NCI-H2196 (cell line): ENCODE measurements around the gene ZNF335.

Experiments
- DNase-seq: peaks from one replicate; lab custom pipeline; 2025; ENCODE audit not compliant: unreplicated experiment; lab: John Stamatoyannopoulos, UW

ZNF335 gene

GRCh38 chr20:45953672-45954071 is 18.3 kb downstream of the ZNF335 start:
- DNase-seq: no peak

- DNase-seq: no peak
Measured at GRCh38 chr20:45952861-45953260, 19.1 kb downstream of the ZNF335 start.

DNA sequence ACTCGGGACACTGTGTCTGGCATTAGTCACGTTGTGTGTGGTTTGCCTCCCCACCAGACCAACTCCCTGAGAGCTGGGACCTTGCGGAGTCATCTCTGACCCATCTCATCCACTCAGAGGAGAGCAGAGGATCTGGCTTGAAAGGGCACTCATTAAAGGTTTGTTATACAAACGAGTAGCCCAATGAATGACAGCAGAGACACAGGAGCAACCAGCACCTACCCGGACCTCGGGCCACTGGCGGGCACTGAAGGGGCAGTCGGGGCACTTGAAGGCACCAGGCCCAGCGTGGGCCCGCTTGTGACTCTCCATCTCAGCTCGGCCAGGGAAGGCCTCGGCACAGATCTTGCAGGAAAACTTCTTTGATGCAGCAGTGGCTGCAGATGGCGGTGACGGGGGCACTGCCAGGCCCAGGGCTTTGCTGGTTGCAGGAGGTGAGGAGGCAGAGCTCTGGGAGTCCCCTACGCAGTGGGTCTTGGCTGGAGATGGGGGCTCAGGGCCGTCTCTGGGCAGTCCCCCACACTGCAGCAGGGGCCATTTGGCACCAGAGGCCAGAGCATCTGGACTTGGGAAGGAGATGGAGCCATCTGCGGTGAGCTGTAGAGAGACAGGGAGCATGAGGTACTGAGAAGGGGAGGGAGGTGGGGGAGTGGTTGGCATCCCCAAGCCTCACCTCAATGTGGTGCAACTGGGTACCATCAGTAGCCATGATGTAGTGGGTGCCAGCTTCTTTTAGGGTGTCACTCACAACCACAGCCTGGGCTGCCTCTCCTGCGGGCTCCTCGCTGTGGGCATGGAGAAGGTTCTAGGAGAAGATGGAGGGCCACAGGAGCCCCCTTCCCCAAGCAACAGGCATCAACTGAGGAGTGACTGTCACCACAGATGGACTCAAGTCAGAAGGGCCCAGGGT is 19.8 kb downstream of the ZNF335 start:
- no peak for DNase-seq

DNA sequence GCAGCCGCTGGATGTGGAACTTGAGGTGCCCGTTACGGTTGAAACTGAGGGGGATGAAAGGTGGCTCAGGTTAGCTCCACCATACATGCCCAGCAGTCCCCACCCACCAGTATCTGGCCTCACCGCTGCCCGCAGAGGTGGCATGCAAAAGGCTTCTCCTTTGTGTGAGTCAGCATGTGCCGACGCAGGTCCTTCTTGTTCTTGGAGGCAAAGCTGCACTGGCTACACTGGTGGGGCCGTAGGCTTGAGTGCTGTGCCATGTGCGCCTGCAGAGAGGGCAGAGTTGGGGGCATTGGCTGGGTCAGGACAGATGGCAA is 21.7 kb downstream of the ZNF335 start:
- DNase-seq: no peak

DNA sequence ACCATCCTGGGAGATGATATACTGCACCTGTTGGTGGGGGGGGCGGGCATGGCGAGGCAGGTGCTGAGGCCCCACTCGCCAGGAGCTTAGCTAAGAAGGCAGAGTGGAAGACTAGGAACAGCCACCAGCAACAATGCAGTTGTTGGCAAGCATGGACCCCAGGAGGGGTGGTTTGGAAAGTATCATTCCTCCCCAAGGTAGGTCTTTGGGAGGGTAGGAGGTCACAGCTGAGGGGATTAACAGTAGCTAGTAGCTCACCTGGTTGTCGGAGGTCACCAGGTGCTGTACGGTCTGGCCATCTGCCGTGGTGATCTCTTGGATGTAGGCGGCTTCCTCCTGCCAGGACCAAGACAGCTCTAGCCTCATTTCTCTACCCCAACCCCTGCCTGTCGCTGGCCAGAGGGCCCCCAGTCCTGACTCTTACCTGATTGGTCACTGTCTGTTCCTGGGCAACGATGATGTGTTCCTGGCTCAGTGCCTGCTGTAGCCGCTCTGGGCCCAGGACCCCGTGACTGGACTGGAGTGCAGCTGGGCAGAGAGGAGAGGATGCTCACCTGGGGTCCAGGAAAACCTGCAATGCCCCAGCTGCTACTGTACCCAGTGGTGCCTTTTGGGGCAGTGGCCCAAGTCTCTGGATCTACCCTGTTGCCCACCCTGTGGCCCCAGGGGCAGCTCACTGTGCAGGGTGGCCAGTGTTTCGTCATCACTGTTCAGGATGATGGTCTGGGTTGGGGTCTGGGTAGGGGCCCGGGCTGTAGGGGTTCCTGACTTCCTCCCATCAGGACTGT is 22.3 kb downstream of the ZNF335 start:
- DNase-seq: no peak

DNA sequence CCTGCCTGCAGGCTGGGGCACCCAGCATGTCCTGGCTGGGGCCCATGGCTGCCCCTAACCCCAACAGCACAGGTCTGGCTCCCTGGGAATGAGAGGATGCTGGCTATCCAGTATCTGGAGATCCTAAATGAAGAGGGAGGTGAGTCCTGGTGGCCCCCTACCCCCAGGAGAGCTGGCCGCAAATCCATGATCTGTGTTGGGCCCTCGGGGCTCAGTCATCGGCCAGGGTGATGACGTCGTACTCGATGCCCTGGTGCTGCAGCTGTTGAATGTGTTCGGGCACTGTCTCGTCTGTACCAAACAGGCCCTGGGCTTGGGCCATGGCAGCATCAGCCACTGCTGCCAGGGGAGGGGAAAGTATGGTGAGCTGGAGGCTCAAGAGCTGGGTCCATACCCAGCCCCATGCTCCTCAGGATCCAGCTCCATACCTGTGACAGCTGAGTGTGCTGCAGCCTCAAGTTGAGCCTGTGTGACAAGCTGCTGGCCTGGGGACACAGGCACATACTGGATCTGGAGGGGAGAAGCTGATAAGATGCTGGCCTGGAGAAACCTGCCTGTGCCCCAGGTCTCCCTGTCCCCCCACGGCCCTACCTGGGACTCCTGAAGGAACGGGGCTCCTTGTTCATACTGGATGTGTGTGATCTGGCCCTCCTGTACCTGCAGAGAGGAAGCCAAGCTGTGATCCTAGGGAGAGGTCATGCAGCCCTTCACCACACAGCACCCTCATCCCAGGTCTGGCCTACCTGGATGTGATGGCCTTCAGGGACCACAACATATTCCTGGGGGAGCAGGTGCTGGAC is 23.1 kb downstream of the ZNF335 start:
- DNase-seq: no peak

- DNase-seq: no peak
Measured at GRCh38 chr20:45948261-45948733, 23.7 kb downstream of the ZNF335 start.

- DNase-seq: no peak
Measured at GRCh38 chr20:45947110-45947866, 24.7 kb downstream of the ZNF335 start.

DNA sequence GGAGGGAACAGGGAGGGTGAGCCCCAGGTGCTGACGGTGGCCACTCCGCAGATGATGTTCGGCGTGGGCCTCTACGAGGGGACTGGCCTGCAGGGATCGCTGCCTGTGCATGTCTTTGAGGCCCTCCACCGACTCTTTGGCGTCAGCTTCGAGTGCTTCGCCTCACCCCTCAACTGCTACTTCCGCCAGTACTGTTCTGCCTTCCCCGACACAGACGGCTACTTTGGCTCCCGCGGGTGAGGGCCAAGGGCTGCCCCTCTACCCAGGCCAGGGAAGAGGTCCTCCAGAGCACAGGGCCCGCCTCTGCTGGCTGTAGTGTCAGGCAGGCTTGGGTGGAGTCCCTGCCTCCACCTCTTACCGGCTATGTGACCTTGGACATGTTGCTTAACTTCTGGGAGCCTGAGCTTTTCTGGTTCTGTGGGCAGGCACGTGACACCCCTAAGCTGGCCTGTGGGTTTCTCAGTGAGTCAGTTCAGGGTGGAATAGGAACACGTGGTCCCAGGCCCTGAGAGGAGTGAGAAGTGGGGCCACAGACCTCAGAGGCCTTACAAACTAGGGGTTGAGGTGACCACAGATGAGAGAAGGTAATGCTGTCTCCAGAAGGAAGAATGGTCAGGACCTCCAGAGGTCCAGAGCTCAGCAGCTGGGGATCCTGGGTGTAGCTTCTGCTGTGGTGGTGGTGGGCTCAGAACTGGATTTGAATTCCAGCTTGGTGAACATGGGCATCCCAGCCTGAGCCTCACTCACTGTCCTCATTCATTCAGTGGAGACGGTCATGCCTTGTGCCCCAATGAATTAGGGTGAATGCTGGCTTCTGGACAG is 25.6 kb downstream of the ZNF335 start:
- DNase-seq: no peak

DNA sequence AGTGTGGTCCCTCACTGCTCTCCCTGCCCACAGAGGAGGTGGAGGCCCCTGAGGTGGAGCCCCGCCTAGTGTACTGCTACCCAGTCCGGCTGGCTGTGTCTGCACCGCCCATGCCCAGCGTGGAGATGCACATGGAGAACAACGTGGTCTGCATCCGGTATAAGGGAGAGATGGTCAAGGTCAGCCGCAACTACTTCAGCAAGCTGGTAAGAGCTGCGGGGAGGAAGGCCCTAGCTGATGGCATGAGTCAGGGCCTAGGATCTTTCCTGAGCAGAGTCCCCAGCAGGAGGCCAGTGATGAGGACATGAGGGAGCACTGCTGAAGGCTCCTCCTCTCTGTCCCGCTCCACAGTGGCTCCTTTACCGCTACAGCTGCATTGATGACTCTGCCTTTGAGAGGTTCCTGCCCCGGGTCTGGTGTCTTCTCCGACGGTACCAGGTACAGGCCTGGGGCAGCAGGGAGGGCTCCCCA is 26.3 kb downstream of the ZNF335 start:
- no peak for DNase-seq

DNA sequence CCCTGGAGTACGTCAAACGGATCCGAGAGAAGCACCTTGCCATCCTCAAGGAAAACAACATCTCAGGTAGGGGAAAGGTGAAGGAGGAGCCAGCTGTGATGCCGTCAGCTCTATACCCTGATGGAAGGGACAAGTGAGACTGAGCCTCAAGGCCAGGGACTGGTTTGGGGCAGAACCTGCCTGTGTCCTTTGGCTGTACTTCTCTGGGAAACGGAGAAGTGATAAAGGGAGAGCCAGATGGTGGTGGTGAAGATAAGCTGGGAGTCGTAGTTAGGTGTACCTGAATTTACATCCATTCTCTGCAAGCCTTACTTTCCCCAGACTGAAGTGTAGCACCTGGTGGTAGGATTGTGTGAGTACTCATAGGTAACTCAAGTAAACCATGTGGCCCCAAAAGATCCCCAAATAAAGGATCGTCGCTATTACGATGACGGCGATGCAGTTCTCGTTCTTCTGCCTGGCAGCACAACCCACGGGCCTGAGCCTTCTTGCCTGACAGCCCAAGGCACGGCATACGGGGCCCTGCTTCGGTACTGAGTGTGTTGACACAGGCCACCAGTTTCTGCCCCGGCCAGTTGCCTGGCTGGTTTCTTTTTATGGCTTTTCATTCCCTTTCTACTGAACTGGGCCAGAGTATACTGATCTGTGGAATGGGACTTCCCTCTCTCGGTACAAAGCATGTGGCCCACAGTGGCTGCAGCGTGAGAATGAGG is 26.9 kb downstream of the ZNF335 start:
- DNase-seq: no peak

DNA sequence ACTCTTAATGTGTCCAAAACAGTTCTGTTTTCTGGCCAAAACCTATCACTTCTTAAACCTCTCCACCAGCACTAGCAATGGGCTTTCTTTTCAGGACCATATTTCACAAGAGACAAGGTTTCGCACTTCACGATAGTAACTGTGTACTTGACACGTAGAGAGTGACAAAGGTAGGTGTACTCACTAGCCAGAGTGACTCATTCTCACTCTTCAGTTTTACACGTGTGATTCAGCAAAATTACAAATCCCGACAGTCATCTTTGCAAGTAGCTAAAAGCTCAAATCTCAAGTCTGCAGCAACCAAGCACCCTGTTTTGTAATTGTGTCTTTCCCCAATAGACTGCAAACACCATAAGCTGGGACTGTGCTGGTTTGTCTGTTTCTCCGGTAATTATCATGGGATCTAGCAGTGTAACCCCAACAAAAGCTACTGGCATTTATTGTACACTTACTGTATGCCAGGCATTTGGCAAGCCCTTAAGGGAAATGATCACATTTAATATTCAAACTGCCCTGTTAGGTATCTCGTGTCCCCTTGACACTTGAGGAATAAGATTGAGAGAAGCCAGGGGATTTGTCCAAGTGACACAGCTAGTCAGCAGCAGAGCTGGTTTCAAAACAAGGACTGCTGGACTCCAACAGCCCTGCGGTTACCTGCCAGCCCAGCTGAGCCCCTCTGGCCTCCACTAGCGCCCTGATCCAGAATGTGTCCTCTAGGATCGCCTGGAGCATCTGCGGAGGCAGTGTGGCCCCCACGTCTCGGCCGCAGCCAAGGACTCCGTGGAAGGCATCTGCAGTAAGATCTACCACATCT is 27.6 kb downstream of the ZNF335 start:
- no peak for DNase-seq

GRCh38 chr20:45943613-45944012 is 28.4 kb downstream of the ZNF335 start:
- no peak for DNase-seq

DNA sequence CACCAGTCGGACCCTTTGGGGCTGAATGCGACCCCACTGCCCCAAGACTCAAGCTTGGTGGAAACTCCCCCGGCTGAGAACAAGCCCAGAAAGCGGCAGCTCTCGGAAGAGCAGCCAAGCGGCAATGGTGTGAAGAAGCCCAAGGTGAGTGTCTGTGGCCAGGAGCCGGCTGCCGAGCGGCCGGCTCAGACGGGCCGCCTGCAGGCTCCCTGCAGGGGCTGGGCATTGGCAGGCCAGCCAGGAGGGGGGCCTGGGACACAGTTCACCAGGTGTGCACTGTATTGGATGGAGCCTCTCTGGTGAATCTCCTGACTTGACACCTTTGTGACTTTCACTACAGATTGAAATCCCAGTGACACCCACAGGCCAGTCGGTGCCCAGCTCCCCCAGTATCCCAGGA is 31.5 kb downstream of the ZNF335 start:
- DNase-seq: no peak

DNA sequence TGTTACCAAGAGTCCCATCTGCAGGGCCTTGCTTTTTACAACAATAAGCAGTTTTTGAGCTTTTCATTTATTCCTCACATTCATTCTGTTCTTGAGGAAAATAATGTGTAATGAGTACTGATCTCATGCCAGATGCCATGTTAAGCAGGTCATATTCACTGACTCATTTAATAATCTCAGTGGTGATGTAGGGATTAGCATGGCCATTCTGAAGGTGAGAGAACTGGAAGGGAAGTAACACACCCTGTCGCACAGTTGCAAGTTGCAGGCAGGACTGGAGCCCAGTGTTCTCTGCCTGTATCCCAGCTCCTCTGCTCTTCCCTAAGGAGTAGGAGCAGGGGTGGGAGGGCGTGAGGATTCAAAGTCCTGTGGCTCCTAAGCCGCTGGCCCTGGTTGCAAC is 31.9 kb downstream of the ZNF335 start:
- no peak for DNase-seq

DNA sequence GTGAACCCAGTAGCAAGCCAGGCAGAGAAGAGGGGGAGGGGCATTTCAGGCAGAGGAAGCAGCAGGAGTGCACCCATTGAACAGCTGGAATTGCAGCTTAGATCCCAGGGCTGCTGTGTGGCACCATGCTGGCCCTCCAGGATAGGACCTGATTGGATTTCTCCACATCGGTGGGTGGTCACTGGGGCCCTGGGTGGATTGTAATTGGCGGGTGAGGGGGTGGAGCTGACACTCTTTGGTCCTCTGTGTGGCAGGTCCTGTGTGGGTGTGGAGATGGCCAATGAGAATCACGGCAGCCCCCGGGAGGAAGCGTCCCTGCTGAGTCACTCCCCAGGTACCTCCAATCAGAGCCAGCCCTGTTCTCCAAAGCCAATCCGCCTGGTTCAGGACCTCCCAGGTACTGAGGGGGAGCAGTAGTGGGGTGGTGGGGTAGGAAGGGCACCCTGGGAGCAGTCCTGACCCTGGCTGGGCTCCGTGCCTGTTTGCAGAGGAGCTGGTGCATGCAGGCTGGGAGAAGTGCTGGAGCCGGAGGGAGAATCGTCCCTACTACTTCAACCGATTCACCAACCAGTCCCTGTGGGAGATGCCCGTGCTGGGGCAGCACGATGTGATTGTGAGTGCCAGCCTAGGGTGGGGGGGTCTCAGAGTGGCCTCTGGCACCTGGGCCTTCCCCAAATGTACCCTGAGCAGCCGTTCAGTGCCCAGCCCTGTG is 33.1 kb downstream of the ZNF335 start:
- DNase-seq: no peak

- no peak for DNase-seq
Measured at GRCh38 chr20:45937765-45938164, 34.2 kb downstream of the ZNF335 start.
